GM19351 (cell line): ENCODE data around the gene ZNF462.
"Not testable (repeated sequence)": the region's sequence is repeated elsewhere in the genome, so short reads cannot be mapped to it uniquely, and the experiment has no call there.

Experiments used
- ATAC-seq: cut with Tn5 transposase; IDR thresholded peaks from one replicate; pipeline ENCODE4 v1.9.1; 2021; ENCODE audit warnings: mild to moderate bottlenecking, moderate library complexity; ENCODE audit not compliant: unreplicated experiment

ZNF462 gene, protein sequence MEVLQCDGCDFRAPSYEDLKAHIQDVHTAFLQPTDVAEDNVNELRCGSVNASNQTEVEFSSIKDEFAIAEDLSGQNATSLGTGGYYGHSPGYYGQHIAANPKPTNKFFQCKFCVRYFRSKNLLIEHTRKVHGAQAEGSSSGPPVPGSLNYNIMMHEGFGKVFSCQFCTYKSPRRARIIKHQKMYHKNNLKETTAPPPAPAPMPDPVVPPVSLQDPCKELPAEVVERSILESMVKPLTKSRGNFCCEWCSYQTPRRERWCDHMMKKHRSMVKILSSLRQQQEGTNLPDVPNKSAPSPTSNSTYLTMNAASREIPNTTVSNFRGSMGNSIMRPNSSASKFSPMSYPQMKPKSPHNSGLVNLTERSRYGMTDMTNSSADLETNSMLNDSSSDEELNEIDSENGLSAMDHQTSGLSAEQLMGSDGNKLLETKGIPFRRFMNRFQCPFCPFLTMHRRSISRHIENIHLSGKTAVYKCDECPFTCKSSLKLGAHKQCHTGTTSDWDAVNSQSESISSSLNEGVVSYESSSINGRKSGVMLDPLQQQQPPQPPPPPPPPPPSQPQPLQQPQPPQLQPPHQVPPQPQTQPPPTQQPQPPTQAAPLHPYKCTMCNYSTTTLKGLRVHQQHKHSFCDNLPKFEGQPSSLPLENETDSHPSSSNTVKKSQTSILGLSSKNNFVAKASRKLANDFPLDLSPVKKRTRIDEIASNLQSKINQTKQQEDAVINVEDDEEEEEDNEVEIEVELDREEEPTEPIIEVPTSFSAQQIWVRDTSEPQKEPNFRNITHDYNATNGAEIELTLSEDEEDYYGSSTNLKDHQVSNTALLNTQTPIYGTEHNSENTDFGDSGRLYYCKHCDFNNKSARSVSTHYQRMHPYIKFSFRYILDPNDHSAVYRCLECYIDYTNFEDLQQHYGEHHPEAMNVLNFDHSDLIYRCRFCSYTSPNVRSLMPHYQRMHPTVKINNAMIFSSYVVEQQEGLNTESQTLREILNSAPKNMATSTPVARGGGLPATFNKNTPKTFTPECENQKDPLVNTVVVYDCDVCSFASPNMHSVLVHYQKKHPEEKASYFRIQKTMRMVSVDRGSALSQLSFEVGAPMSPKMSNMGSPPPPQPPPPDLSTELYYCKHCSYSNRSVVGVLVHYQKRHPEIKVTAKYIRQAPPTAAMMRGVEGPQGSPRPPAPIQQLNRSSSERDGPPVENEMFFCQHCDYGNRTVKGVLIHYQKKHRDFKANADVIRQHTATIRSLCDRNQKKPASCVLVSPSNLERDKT (N-terminal part only)

DNA sequence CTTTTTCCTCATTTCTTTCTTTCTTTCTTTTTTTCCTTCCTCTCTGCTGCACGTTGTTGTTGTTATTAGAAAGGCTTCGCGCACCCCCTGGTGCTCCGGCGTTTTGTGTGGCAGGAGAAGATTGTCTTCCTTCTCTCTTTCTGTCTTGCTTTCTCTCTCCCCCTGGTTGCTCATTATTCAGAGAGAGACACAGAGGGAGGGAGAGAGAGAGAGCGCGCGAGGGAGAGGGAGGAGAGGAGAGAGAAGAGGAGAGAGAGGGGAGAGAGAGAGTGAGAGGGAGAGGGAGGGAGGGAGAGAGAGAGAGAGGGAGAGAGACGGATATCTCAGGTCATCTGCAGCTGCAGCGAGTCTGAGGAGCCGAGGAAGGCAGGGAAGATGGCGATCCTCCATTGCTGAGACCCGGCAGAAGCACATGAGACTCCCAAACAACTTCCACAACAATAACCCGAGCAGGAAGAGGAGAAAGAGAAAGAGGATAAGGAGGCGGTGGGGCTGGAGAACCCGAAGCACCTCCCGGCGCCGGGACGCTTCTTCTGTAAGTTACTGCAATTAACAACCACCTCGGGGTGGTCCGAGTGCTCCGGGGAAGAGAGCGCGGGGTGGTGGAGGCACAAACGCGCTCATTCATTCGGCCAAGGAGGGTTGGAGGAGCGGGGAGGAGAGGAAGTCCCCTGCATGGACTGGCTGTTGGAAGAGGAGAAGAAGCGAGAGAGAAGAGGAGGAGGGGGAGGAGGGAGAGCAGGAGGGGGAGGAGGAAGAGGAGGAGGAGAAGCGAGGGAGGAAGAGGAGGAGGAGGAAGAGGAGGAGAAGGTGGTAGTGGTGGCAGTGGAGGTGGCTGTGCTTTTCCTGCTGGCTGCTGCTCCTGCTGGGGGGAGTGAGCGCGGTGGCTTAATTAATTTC, at the start of gene ZNF462:
TSS of gene ZNF462 (plus strand) at position 346 of the 900 bp plus-strand sequence. CDS start 60,218 bp downstream, outside the sequence.
- no peak for ATAC-seq

DNA sequence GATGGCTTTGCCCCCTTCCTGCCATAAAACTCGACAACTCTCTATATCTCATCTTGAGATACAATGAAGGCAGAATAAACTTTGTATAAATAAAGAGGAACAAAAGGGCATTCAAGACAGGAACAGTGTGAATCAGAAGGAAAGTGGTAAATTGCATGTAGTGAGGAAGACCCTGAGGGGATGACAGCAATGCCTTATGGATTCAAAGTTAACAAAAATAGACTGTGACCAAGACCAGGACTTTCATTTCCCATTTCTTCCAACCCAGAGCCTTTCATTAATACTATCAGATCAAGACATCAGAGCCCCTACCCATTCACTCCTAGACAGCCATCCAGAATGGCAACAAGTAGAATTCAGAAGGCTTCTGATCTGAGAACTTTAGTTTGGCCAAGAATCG, 46.4 kb upstream of the ZNF462 start:
- no peak for ATAC-seq

DNA sequence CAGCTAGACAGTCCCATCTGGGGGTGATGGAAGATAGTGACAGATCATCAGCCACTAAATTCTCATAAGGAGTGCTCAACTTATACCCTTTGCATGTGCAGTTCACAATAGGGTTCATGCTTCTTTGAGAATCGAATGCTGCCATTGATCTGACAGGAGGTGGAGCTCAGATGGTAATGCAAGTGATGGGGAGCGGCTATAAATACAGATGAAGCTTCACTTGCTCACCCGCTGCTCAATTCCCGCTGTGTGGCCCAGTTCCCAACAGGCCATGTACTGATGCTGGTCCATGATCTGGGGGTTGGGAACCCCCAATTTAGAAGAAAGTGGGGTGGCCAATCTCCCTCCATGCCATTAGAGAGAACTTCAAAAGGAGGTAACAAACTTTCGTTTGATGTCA, 44.9 kb upstream of the ZNF462 start:
- ATAC-seq: no peak

DNA sequence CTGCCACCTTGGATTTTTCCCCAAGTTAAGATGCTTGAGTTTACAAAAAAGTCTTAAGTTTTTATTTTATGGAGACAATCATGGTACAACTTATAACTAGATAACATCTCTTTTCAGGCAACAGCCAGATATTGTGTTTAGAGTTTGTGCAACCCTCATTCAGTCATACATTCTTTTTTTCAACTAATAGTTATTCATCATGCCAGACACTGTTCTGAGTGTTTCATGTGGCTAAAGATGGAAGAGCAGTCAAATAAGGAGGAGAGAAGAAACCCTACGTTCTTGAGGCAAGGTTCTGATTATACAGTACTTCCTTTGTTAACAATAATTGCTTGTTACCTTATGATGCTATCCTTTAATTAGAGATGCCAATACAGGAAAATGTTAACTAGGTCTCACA, 42.1 kb upstream of the ZNF462 start:
- ATAC-seq: no peak

DNA sequence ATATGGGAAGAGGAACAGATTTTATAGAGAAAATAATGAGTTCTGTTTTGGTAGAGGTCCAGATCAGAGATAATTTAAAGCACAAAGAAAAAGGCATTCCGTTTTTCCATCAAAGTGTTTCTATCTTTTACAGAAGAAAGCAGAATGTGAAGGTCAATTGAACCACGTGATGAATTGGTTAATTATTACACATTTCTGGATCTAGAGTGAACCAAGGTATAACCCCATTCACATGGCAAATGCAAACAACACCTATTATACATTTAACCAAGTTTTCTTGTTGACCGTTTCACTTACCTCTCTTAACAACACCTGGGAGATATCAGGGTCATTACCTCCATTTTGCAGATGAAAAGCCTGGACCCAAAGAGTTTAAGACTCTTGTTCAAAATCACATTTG, 34.9 kb upstream of the ZNF462 start:
- ATAC-seq: no peak

DNA sequence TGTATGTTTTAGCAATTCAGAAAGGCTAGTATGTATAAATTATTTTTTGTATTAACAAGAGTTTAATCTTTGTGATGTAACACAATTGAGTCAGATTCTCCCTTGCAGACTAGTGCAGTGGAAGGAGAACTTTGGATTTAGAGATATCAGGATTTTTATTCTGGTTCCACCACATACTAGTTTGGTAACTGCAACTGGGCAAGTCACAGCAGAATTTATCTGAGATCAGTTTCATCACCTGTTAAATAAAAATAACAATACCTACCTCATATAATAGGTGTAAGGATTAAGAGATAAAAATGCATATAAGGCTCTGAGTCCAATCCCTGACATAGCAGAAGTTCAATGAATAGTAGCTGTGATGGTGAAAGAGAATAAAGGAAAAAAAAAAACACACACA, 34.0 kb upstream of the ZNF462 start:
- ATAC-seq: no peak

DNA sequence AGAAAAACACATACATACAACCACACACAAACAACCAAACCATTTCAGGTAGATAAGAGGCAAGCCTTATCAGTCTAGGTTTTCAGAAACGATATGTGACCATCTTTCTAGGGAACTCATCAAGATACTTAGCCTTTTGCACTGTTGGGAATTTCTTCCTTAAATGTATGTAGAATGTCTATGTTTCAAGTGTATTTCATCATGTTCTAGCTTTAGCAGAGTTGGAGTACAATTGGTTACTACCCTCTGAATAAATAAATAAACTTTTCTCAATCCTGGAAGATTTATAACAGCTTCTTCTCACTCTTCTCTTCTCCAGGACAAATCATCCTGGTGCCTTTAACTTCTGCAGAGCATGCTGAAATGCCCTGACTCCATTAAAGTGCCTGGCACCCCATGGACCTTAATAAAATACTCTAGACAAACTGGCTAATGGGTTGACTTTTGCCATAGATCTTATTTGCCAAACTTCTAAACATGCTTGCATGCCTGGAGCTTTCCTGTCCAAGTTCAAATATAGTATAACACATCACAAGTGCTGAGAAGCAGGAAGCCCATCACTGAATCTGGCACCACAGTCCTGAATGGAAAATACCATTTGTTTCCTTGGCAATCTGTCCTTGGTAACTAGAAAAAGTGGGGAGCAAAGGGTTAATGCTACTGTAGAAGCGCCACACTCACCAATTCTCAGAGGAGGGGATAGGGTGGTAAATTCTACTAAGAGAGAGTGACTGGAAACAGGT, 33.1 kb upstream of the ZNF462 start:
- ATAC-seq: no peak

DNA sequence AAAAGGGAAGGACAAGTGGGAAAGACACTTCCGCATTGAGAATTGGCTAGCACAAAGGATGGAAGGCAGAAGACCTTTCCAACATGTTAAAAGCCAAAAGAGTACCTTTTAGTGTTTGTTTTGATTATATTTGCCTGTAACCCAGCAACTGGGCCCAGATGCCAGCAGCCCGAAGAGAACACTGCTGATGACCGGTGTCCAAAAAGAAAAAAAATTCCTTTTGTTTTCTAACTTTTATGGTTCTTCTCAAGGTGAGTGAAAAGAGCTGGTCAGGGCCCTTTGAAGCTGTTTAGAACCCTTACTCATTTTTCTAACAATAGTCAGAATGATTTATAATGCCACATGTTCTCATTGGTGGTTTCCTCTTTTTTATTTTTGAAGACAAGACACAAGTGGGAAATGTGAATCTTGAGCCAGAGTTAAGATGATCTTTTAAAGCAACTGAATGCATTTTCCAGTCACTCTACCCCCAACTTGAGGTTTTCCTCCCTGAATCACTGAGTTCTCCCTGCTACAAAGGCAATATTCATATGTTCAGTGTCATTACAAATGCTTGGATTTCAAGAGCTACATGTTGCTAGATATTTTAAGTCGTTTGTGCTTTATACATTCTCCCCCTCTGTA, 32.3 kb upstream of the ZNF462 start:
- ATAC-seq: no peak

DNA sequence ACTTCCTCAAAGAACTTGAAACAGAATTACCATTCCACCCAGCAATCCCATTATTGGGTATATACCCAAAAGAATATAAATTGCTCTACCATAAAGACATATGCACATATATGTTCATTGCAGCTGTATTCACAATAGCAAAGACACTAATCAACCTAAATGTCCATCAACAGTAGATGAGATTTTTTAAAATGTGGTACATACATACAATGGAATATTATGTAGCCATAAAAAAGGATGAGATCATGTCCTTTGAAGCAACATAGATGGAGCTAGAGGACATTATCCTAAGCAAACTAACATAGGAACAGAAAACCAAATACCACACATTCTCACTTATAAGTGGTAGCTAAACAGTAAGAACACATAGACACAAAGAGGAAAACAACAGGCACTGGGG, 28.1 kb upstream of the ZNF462 start:
- ATAC-seq: no peak

DNA sequence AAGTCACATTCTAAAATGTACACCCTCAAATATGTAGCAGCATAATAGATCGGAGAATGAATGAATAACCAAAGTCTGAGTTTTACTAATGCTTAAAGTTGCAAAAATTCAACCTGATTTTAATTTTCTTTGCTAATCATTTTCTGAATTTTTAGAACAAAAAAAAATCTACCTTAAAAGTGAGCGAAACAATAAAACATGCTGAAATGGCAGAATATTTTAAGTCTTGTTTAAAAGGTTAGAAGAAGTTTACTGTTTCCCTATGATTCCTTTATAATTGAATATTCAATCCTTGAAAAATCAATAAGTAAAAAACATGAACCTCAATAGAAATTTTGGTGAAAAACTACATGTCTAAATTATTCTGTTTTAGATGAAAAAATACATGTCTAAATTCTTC, 27.1 kb upstream of the ZNF462 start:
- ATAC-seq: no peak

DNA sequence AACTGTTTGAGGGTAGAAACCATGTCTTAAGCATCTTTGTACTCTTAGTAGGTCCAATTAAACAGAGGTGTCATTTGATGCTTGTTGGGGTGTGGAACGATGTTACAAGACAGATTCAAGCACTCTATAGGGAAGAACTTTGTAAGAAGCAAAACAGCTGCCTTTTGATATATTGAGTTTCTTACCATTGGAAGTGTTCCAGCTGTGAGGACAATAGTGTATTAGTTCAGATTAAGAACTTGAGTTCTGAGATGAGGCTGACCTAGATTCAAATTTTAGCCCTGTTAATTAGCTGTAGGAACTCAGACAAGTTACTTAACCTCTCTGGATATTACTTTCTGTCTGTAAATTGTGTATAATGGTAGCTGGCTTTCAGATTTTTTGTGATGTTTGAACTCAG, 19.6 kb upstream of the ZNF462 start:
- no peak for ATAC-seq

DNA sequence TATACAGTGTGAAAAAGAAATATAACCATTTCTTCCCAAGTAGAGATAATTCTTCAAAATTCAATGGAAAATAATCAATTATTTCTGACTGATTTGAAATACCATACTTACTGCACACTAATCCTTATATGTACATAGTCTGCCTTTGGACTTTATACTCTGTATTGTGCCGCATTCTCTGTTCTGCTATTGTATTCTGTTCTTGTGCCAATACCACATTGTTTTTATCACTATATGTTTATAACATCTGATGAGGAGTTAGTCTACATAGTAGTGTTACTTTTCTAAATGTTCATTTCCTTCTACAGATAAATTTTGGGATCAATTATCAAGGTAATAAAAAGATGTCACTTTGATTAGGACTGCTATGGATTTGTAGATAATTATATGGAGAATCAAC, 16.7 kb upstream of the ZNF462 start:
- ATAC-seq: no peak

DNA sequence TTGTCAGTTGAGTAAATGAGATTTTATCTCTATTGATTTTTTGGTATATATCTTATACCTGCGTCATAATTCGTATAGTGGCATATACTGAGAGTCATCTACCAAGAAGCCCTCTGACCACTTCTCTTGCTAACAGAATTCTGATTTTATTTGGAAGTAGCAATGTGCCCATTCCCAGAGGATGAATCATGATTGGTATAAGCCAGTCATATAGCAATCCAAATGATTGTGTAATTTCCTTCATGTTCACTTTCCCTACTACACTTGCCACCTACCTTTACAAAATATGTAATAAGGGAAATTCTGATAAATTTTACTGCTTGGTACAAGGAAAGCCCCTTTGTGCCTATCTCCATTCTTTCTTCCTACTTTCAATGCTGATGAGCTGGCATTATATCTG, 16.1 kb upstream of the ZNF462 start:
- ATAC-seq: no peak

DNA sequence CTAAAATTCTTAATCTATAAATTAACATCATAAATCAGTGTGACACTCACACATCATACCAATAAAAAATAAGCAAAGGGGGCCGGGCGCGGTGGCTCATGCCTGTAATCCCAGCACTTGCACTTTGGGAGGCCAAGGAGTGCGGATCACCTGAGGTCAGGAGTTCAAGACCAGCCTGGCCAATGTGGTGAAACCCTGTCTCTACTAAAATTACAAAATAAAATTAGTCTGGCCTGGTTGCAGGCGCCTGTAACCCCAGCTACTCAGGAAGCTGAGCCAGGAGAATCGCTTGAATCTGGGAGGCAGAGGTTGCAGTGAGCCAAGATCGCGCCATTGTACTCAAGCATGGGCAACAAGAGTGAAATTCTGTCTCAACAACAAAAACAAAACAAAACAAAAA, 11.3 kb upstream of the ZNF462 start:
- ATAC-seq: not testable (repeated sequence)

DNA sequence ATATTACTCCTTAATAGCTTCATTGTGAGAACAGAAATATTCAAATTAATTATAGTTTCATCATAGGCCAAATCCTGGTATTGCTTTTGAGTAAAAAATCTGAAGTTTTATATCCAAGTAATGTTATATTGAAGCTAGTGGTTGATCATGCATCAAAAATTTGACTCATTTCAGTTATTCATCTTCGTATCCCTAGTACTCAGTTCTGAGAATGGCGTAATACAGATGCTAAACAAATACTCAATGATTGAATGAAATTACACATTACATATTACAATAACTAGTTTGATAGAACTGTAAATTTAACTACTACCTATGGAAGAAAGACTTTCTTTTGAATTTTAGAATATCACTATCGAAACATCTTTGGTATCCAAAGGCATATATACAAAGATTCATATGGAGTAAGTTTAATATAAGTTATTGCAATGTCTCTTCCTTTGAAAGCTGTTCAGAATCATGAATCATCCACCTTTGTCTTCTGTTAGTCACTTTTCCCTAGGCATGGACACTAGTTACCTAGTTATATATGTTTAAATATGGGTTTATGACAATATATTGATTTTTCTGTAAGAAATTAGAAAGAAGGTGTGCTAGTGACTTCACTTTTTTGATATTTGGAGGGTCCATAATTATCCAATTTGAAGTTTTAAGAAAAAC, 5.0 kb upstream of the ZNF462 start:
- ATAC-seq: no peak

DNA sequence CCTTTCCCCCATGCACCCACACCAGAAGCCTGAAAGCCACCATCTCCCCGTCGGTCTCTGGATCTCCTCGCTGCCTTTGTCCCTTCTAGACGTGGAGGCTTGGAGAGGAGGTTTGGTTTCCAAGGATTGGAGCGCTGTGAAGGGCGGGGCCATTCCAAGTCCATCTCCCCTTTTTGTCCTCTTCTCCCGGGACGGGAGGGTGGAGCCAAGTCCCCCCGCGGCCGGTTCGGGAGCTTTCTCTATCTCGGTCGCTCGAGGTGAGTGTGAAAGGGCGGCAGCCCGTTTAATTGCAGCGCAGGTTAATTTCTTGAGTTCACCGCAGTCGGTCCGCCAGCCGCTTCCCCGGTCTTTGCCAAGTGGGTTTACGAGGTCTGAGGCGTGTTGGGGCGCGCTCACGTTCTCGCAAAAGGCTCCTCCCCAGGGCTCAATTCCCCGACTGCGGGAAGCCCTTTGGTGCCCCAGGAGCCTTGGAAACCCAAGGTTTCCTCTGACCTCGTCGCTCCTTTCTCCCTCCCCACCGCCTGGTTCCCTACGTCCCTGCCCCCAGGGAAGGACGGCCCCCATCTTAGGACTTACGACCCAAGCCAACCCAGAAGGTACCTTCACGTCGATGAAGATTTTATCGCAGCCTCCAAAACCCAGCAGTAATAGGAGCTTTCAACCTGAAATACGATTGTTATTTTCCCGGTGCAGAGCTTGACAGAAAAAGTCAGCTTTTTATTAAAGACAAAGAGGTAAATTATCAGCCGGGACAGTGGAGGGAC, 2.8 kb upstream of the ZNF462 start:
- ATAC-seq: no peak

DNA sequence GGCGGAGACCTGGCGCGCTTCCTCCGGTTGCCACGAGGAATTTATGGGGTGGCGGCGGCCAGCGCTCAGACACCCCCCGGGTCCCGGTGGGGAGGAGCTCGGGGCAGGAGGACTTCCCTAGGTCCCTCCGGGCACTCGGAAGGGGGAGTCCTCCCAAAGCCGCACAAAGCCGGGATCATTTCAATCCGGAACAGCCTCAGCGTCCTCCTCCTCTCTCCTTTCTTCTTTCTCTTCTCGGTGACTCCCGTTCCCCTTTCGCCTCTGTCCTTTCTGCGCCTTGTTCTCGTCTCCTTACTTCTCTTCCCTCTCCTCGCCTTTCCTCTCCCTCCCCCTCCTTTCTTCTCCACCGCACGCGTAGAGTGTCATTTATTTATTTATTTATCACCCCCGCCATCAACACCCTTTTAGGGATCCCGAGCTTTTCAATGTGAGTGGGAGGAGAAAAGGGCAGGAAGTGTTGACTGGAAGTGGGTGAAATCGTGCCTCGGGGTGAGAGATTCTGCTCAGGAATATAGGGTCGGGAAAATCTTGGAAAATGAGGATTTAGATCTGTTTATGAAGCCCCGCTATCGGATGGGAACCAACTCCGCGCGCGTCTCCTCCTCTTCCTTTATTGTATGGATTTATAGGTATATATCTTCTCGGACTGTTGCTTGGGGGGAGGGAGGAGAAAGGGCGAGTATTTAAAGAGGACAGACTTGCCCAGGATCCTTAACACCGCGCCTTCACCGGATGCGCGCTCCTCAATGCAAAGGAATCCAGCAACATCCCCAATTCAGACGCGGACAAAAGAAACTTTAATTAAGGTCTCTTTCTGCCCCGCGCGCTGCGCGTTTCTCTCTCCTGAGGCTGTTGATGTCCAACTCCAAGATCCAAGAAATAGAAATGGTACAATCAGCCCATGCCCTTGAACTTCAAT, 2.0 kb upstream of the ZNF462 start:
- no peak for ATAC-seq
